ENCODE results near the gene DLG4.
"Not testable (repeated sequence)": the region's sequence is repeated elsewhere in the genome, so short reads cannot be mapped to it uniquely, and the experiment has no call there.

DLG4 gene

DNA sequence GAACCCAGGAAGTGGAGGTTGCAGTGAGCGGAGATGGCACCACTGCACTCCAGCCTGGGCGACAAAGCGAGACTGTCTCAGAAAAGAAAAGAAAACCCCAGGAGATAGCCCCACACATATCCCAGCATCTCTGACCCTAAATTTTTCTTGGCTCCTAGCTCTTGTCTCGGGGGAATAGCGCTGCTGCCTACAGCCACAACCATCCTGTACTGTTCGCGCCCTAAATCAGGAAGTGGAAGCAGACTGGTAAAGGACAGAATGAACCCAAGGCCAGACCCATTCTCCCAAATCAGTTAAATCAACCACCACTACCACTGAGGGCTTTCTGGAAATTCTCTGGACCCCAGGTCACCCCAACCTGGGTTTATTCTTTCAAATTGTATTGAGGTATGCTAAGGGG, 30.2 kb upstream of the DLG4 start:
- in situ Hi-C loops (cut with HindIII; ENCODE audit: low sequenced_read_pairs), result no loop called here

DNA sequence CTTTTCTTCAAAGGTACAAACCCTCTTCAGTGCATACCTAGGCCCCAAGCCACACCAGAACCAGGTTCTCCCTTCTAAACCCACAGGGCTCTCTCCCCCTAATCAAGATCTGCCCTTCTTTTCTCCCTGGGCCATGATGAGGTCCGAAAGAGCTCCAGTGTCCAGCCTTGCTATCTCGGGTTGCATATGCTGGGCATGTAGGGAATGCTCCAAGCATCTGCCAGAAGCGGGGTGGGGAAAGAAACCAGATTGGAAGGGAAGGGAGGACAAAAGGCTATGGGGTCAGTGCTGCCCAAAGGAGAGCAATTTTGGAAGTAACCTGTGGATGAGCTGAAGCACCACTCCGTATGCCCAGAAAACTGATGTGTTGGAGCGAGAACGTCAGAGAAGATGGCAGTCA, 29.6 kb upstream of the DLG4 start:
- in situ Hi-C loops (cut with HindIII; ENCODE audit: low sequenced_read_pairs), result no loop called here

DNA sequence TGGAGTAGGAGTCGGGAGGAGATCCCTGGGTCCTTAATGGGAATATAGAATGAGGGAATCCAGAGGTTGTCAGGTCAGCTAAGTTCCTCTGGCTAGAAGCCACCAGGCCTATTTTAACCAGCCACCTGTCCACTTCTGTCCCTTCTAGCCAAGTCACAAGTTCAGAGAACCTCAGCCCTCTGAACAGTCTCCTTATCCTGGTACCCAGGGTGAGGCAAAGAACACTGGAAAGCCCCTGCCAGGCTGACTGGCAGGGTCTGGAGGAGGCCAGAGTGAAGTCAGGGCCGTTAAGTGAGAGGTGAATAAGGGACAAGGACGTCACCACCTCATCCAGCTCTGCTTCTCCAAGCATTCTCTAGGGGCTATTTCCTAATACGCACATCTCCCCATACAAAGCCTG, 29.2 kb upstream of the DLG4 start:
- in situ Hi-C loops (cut with HindIII; ENCODE audit: low sequenced_read_pairs), result no loop called here

DNA sequence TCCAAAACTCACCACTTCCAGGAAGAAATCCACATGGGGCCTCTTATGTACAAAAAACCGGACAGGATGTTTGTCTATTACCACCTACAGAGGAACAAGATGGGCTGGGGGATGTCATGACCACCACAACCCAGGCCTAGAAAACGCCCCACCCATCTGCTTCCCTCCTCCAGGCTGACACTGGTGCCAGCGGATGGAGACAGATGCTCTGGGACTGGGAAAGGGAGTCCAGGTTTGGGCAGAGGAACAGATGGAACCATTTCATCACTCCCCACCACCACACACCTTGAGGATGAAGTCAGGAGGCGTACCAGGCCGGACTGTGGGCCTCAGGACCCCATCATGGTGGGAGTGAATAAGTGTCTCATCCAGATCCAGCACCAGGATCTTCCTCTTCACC, 27.1 kb upstream of the DLG4 start:
- in situ Hi-C loops (cut with HindIII; ENCODE audit: low sequenced_read_pairs), result no loop called here

DNA sequence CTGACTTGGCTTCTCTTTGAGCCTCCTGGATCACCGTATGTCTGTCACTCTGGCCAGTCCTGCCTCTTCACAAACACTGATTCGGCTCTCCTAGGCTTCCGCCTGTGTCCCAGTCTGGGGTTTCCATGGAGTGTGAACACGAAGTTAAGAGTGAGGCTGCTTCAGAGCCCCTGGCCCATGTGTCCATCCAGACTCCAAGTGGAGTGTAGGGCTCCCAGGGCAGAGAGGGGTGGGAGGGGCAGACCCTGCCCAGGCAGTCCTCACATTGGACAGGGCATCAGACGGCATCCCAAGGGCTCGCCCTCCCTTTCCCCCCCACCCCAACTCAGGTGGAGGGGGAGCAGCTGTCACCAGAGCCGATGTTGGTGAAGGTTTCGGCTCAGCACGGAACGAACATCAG, 24.2 kb upstream of the DLG4 start:
- in situ Hi-C loops (cut with HindIII; ENCODE audit: low sequenced_read_pairs), result not testable (repeated sequence)

DNA sequence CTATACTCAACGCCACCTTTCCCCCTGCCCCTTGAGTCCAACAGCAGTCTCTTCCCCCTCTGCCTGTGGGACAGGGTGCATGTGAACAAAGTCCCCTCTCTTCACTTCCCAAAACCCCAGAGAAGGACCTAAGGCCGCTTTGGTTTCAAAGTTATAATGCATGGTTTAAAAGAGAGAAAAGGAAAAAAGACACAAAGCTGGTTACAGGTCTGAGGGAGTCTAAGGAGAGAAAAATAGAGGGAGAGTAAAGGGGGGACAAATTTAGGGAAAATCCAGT, 23.8 kb upstream of the DLG4 start:
- in situ Hi-C loops (cut with HindIII; ENCODE audit: low sequenced_read_pairs), result no loop called here

DNA sequence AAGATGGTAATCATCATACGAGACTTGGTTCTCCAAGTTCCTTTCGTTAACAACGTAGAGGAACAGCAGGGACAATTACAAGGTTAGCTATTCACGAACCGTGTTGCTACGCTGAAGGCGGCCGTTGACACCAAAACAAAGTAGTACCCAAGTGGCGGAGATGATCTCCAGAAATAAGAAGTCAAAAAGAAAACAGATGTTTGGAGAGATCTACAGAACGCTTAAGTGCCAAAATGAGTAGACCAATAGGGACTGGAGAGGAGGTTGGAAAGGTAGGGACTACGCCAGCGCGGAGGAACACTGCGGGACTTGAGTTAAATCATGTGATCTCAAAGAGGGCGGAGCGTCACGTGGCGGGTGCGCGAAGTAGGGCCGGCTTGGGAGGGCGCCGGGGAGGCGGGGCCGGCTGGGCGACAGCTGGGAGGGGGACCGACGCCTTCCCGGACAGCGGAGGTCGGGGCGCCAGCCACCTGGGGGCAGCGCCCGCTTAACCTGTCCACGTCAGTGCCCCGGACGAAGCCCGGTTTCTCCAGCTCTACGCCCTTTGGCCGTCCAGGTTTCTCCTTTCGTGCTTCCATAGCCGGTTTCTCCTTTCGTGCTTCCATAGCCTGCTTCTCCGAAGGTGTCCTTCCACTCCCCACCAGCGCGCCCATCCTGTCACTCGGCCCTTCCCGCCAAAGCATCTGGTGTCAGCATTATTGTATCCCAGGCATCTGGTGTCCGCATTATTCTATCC, 23.2 kb upstream of the DLG4 start:
- in situ Hi-C loops (cut with HindIII; ENCODE audit: low sequenced_read_pairs), result no loop called here

DNA sequence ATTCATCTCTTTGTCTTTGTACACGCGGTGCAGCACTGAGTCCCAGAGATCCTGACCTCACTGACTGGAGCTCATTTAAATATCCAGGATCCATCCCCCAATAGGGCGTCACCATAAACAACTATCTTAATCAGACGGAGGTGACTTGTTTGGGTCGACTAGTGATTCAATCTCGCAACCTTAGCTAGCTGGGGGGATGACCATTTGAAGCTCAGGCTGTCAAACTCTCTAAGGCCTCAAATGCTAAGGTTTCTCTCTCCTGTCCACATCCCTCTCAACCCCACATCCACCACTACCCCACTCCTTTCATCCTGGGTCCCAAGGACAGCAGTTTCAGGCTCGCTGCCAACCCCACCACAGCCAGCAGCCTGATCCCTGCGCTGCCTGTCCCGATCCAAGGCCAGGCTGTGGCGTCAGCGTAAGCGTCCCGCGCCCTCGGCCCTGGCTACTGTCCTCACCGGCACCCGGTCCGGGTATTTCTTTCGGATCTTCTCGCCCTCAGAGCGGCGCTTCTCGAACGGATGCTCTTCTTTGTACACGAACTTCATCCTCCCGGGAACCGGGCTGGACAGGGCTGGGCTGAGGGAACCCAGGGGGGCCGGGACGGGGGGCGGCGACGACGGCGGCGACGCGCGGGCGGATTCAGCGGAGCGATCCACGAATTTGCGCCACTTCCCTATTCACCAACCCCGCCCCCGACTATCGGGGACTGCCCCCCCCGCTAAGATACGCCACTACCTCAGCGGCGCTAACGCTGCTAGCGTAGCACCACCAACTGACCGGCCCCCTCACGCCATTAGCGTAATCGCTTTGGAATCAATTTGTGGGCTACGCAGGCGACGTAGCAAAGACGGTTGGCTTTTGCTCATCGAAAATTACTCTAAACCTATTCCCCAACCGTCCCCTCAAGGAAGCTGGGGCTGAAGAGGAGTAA, 22.4 kb upstream of the DLG4 start, which contains the start of gene GABARAP:
Gene GABARAP (minus strand): TSS at position 667 of the 934 bp plus-strand sequence. CDS start 119 bp downstream, at position 548.
- in situ Hi-C loops (cut with HindIII; ENCODE audit: low sequenced_read_pairs), result no loop called here

DNA sequence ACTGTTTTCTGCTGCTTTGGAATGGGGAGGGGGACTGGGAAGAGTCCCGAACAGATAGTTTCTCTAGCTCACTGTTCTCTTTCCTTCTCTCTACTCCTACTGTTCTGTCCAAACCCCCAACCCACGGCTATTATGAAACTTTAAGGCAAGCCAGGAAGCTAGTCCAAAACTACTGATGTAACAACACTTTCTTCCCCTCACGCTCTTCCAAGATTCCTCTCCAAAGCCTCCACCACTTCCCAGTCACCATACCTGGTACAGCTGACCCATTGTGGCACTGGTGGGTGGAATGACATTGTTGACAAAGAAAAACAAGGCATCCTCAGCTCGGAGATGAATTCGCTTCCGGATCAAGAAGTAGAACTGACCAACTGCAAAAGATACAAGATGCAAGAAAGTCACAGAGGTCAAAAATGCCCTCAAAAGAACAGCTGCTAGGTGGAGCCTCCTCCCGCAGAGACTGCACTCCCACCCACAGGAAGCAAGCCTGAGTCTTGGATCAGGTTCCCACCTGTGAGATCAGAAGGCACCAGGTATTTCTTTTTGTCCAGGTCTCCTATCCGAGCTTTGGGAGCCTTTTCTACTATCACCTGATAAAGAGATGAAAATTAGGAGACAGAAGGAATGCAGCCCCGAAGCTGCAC, 21.6 kb upstream of the DLG4 start:
- in situ Hi-C loops (cut with HindIII; ENCODE audit: low sequenced_read_pairs), result no loop called here

DNA sequence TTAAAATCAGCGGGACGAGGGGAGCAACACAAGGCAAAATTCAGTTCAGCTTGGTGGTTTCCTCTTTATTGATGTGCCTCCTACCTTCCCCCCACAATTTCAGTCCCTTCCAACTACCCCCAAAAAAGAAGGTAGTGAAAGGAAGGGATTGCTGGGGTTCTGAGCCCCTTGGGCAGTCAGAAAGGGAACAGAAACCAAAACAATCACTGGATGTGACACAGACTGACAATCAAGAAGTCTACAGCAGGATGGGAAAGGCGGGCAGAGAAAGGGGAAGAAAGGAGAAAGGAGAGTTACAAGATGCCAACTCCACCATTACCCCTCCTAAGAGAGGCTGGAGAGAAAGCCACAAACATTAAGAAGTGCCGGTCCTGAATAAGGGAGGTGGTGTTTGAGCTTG, 20.7 kb upstream of the DLG4 start:
- in situ Hi-C loops (cut with HindIII; ENCODE audit: low sequenced_read_pairs), result no loop called here

DNA sequence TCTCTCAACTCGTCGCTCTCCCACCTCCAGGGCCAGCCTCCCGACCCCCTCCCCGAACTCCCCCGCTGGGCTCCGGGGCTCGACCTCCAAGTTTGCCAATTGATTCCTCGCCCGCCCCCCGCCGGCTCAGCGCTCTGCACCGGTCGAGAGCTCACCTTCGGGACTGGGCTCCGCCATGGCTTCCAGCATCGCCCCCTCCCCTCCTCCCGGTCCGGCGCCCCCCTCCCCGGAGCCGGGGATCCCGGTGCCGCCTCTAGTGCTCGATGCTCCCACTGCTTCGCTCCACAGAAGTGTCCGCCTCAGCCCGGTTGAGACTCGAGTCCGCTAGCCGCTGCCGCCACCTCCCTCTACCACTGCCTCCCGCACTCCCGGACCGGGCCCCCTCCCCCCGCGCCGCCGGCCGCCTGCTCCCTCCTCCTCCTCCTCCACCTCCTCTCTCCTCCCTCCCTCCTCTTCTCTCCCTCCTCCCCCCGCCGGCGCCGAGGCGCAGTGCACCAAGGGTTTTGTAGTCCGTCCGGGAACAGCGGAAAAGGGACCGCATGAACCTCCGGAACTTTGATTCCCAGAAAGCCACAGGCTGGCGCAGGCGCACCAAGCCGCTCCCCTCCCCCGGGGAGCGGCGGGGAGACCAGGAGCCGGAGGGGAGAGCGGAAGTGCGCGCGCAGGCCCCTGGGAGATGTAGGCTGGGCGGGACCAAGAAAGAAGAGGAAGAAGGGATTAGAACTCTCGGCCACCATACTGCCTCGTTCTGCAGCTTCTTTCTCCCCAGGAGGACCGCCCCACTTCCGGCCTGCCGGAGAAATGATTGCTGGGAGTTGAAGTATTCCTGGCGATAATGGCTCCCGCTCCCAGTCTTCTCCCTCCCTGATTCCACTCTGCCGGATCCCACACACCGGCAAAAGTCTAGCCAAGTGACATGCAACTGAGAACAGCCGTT, 19.7 kb upstream of the DLG4 start, which contains the start of gene PHF23:
Gene PHF23 (minus strand): TSS at position 367 of the 937 bp plus-strand sequence. CDS start 178 bp downstream, at position 189.
- in situ Hi-C loops (cut with HindIII; ENCODE audit: low sequenced_read_pairs), result no loop called here

DNA sequence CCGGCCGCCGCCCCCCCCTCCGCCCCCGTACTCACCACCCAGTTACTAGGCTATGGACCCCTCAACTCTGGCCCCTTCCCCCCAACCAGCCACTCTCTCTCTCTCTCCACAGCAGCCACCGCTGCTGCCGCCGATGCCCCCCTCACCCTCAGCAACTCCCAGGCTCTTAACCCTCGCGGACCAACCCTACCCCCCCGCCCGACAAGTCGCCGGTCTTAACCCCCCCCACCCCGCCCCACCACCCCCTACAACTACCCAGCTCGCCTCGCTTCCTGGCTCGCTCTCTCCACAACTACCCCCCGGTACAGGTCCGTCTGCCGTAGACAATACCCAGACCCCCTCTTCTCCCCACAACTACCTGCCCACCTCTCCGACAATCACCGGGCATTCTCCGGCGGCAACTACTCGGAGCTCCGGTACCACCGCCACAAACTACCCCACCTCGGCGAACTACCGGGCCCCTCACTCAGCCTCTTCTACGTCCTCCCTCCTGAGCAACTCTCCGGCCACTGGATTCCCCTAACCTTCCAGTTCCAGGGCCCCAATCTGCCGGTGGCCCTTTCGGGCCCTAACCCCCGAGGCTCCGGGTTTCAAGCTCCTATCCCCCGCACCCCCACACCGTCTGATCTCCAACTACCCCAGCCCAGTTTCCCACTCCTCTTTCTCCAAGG, 18.9 kb upstream of the DLG4 start:
- in situ Hi-C loops (cut with HindIII; ENCODE audit: low sequenced_read_pairs), result no loop called here

DNA sequence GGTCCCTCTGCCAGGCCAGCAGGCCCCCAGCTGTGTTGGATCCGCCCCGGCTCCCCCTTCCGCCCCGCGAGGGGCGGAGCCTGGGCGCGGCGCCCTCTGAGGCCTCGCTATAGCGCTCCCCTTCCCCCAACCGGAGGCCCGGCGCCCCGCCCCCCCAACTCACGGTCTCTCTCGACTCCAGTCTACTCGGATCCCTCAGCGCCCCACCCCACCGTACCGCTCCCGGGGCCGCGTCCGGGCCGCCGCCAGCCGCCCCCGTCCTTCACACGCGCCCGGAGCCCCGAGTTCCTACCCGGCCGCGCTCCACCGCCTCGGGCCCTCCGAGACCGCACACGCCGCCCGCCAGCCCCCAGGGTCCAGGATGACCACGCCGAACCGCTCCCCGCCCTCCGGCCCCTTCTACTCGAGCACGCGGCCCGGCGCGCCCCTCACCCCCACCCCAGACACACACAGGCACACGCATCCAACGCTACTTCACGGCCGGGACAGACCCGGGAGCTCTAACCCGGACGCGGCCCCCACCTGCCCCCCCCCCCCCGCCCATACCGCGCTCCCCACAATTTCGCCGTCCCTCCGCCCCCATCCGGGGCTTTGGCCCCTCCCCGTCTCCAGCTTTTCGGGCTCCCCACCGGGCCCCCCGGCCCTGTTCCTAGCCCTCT, 18.3 kb upstream of the DLG4 start:
- in situ Hi-C loops (cut with HindIII; ENCODE audit: low sequenced_read_pairs), result no loop called here

DNA sequence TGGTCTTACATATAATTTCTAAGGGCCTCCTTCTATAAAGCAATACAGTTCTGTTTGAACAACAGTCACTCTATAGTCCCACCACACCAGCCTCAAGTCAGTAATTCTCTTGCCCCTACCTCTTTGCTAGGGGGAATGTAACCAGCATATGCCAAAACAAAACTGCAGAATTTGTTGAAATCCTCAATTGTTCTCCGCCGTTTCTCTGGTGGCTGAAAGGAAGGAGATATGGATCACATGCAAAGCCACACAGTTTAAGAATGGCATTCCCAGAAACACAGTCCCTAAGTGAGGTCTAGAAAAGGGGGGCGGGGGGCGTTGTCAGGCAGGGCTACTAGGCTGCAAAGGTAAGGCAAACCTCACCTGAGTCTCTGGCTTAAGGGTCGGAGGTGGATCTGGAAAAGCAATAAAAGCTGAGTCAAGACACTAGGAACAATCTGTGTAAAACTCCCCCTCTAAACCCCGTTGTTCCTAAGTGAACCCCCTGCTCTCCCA, 17.7 kb upstream of the DLG4 start:
- in situ Hi-C loops (cut with HindIII; ENCODE audit: low sequenced_read_pairs), result no loop called here

DNA sequence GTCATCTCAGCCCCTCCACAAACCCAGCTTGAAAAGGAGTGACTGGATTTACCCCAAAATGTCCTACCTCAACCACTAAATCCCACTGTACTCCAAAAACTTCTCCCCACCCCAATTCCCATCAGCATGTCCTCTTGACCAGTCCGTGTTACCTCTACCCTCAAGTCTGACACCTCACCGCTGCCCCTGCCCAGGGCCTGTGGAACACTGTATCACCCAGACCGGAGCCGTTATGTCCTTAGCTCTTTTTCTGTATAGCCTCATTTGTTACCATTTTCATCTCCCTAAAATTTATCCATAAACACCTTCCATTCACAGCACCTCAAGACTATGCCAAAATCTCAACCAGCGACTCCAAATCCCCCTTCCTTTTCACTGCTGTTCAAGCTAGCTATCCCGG, 17.2 kb upstream of the DLG4 start:
- in situ Hi-C loops (cut with HindIII; ENCODE audit: low sequenced_read_pairs), result no loop called here

DNA sequence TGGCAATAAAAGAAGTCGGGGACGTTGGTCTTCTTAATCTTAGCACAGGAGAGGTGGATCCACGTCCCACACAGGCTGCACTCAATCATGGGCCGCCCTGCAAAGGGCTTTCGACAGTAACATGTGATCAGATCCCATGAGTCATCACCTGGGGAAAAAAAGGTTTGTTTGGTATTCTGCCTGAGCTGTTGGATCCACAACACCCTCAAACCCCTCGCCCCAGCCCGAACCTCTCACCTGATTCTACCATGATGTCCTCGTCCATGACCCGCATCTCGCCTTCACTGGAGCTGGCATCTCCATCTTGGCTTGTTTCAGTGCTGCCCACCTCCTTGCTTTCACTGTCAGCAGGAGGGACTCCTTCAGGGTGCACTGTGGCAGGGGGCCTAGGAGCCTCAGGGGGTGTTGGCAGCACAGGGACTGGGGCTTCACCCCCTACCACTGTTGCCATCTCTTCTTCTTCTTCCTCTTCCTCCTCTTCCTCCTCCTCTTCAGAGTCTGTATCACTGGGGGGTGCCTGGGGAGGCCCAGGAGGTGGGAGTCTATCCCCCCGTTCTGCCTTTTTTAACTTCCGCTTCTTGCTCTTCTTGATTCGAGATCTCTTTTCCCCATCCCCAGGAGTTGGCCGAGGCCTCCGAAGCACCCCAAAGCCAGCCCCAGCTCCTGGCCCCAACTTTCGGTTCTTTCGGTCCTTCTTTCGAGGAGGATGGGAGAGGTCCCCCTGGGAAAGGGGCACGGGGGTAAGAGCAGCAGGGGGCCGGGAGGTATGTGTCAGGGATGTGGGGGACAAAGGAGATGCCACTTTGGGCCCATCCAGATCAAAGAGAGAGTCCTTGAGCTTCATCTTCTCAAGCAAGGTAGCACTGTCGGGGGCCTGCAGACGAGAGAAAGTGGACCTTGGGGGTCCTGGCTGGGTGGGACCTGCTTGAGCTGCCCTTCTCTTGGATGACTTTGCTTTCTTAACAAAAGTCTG, 16.3 kb upstream of the DLG4 start:
- in situ Hi-C loops (cut with HindIII; ENCODE audit: low sequenced_read_pairs), result no loop called here

DNA sequence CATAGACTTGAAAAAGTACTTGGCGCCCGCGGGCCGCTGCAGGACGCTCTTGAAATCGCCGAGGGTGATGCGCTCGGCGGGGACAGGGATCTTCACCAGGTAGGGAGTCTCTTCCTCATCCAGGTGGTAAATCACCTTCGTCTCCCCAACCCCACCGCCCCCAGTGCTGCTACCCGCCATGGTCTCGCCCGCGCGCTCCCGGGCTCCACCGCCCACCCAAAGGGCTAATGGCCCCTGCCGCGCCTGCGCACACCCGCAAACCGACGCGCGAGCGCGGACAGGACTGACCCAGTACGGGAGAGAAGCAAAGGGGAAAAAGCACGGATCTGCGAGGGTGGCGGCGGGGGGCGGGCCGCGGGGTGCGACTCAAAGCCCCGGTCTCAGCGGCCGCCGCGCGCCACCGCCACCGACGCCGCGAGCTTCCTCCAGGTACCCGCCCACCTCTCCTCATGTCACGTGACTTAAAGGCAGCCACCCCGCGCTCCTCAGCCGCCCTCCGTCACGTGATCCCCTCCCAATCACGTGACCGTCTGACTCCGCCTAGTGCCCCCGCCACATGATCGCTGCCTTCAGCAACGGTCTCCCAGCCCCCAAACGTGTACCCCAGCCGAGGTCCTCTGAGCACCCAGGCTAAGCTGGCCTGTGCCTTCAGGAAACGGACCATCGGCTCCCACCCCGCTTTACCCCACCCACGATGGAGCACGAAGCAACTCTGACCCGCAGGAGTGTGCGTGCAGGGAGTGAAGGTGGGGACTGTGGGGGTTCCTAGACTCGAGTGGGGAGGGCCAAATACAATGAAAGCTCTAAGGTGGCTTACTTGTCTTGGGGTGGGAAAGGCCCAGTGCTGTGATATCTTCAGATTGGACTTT, 14.7 kb upstream of the DLG4 start, which contains the start of gene DVL2:
Gene DVL2 (minus strand): TSS at position 435 of the 869 bp plus-strand sequence. CDS start 255 bp downstream, at position 180.
- in situ Hi-C loops (cut with HindIII; ENCODE audit: low sequenced_read_pairs), result no loop called here
